Stimulated activated CD4-positive, alpha-beta T cell treated with anti-CD3 and anti-CD28 coated beads, Interleukin-1b, Interleukin-23, amount 100 ng/mL, for 48 hours (primary cell): Measurements from ENCODE around the gene CARD8.
A peak's percentile ranks its signal among the peaks of the same experiment; 100 is the strongest.
"Not testable (repeated sequence)": the region's sequence is repeated elsewhere in the genome, so short reads cannot be mapped to it uniquely, and the experiment has no call there.

Experiments
- DNase-seq: peaks from one replicate; pipeline ENCODE4 v3.0.0-alpha.2; 2020

The CARD8 gene, protein sequence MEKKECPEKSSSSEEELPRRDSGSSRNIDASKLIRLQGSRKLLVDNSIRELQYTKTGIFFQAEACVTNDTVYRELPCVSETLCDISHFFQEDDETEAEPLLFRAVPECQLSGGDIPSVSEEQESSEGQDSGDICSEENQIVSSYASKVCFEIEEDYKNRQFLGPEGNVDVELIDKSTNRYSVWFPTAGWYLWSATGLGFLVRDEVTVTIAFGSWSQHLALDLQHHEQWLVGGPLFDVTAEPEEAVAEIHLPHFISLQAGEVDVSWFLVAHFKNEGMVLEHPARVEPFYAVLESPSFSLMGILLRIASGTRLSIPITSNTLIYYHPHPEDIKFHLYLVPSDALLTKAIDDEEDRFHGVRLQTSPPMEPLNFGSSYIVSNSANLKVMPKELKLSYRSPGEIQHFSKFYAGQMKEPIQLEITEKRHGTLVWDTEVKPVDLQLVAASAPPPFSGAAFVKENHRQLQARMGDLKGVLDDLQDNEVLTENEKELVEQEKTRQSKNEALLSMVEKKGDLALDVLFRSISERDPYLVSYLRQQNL

DNA sequence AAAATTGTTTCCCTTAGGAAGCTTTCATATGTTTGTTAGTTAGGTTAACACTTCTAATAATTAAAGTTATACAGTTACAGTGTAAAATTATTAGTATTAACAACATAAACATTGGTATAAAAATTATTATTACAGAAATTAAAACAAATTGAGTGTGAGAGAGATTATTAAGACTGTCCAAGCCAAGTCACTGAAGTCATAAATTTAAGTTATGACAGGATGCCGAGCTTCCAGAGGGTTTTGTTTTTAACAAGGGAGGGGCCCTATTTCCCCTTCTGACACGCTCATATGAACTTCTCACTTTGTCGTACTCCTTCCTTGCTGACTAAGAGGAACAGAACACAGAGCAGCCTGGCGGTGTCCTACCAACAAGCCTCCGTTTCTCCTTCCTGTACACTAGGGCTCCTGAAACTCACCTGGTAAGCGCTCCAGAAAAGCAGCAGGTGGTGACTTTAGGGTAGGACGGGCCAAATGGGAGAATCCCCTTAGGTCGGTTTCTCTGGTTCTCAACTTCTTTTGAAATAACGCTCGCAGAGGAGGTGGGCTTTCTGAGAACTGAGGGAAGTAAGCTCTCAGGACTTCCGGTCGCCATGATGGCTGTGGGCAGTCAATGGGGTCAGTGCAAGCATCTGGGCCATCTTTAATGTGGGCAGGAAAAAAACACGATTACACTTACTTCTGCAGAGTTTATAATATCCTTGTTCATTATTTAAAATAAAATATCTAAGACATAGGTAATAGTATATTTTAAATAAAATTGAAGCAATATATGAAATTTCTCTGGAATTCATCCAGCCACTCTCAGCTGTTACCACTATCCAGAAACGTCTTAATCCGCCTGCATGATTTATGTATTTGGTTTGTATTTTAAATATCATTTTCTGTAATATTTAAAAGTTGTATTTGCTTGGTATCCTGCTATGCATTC, at the start of gene CARD8:
Gene CARD8, minus strand, starts transcription at position 537 of the 928 bp plus-strand sequence. CDS start 14,892 bp downstream, outside the sequence.
- peak; percentile 85 for DNase-seq

DNA sequence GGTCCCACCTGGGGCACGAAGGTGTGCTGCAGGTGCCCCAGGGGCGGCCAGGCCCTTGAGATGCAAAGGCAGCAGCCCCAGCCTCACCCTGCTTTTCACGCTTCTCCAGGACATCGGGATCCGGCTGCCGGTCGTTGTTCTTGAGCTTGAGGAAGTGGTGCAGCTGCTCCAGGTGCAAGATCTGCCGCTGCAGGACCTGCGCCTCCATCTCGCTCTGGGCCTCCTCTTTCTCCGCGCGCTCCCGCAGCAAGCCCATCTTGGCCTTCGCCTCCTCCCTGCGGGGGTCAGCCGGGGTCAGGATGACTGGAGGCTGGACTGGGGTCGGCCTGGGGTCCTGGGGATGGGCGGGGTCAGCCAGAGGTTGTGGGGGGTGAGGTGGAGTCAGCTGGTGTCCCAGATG, 48.2 kb upstream of the CARD8 start:
- DNase-seq = no peak

- DNase-seq = no peak
Measured at GRCh38 chr19:48303367-48303766, 47.7 kb upstream of the CARD8 start.

DNA sequence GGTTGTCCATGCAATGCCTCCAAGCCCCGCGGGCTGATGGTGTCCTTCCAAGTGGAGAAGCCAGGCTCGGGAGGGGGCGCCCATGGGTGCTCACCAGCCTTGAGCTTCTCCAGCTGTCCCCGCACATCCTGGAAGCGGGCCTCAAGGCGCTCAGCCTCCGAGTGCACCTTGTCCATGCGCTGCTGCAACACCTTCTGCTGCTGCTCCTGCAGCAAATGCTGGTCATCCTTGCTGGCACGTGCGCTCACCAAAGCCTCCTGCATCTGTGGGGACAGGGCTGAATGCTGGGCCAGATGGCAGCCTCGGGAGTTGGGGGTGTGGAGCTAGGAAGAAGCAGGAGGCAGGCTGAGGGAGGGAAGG, 46.9 kb upstream of the CARD8 start:
- DNase-seq = no peak

DNA sequence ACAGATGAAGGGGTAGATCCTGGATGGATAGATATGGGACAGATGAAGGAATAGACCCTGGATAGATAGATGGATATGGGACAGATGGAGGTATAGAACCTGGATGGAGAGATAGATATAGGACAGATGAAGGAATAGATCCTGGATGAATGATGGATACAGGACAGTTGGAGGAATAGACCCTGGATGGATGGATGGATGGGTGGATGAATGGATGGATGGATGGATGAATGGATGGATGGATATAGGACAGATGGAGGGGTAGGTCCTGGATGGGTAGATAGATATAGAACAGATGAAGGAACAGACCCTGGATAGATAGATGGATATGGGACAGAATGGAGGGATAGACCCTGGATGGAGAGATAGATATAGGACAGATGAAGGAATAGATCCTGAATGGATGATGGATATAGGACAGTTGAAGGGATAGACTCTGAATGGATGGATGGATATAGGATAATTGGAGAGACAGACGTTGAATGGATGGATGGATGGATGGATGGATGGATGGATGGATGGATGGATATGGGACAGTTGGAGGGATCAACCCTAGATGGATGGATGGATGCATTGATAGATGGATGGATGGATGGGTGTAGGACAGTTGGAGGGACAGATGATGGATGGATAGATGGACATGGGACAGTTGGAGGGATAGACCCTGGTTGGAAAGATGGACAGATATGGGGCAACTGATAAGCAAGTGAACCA, 46.3 kb upstream of the CARD8 start:
- no peak for DNase-seq

DNA sequence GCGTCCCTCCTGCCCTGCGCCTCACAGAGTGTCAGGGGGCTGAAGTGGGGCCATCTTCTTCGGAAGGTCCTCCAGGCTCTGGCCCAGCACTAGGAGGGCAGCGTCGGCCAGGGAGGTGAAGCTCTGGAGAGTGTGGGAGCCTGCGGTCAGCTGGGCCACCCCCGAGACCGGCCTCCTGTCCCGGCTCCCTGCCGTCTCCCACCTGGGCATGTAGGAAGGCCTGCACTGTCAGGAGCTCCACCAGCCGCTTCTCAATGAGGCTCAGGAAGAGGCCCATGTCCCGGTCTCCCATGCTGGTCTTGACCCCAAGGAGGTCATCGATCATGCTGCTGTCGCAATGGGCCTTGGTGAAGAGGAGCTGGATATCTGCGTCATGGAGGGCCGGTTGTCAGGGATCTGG, 42.3 kb upstream of the CARD8 start:
- no peak for DNase-seq

DNA sequence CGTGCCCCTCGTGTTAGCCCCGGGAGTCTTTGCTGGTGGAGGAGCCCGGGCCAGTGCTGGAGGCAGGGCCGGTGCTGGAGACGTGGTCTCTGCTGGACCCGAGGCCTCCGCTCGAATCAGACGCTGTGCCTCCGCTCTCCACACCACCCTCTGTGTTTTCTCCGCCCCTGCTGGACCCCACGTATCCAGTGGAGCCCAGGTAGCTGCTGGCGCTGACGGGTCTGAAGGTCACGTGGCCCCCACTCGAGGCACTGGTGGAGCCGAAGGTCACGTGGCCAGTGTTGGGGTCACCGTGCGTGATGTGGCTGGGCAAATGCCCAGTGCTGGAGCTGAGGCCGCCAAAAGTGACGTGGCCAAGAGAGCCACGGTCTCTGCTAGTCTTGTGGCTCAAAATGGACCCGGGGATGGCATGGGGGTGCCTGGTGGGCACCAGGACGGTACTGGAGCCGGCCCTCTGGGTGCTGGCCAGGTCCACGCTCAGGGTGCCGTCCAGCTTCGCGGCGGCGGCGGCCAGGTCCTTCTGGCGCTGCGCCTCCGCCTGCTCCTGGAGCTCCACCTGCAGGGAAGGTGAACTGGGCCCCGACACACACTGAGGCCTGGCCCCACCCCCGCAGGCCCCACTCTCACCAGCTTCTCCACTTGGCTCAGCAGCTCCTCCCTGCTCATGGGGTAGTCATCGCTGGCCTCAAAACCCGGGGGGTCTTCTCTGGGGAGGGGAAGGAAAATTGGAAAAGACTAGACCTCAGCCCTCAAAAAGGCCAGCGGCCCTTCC, 41.4 kb upstream of the CARD8 start:
- DNase-seq = no peak

GRCh38 chr19:48295458-48295857, 39.7 kb upstream of the CARD8 start:
- no peak for DNase-seq

- DNase-seq = no peak
Measured at GRCh38 chr19:48292798-48293197, 37.1 kb upstream of the CARD8 start.

- DNase-seq = not testable (repeated sequence)
Measured at GRCh38 chr19:48291489-48291815, 35.7 kb upstream of the CARD8 start.

GRCh38 chr19:48290771-48291488, 35.2 kb upstream of the CARD8 start:
- DNase-seq = peak; percentile 40

DNA sequence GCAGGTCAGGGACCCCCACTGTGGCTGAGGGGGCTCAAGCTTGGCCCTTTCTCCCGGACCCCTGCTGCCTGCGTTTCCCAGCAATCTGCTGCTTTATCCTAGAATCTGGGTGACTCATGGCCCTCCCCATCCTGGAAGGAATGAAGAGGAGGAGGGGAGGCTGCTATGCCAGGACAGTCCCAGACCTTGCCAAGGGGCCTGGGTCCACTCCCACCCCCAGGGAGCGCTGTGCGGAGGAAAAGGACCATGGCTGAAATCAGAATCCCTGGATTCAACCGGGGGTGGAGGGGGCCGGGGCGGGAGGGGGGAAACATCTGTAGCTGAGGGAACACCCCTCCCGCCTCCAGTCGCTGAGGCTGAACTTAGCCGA, 34.7 kb upstream of the CARD8 start:
- no peak for DNase-seq

DNA sequence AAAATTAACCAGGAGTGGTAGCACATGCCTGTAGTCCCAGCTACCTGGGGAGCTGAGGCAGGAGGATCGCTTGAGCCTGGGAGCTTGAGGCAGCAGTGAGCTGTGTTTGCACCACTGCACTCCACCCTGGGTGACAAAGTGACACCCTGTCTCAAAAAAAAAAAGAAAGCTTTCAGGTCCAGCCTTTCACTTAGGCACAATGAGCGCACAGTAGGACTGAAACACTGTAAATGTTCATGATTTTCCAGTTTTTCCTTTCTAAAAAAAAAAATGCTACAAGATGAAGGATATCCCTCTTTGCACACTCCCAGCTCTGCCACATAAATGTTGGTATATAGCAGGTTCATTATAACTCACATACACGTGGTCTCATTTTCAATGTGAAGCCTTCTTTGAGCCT, 32.0 kb upstream of the CARD8 start:
- no peak for DNase-seq

DNA sequence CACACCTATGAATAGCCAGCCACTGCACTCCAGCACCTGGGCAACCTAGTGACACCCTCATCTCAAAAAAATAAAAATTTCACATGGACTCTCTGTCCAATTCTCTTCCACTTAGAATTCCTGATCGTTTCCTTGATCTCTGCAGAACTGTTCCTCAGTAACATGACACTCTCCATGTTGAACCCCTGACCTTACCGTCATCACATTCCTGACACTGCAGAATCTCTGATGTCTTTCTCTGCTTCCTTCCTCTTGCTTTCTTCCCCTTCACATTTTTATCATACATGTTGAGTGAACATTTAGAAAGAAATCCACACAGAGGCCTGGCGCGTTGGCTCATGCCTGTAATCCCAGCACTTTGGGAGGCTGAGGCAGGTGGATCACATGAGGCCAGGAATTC, 29.2 kb upstream of the CARD8 start:
- no peak for DNase-seq

GRCh38 chr19:48283908-48284307, 28.2 kb upstream of the CARD8 start:
- no peak for DNase-seq

DNA sequence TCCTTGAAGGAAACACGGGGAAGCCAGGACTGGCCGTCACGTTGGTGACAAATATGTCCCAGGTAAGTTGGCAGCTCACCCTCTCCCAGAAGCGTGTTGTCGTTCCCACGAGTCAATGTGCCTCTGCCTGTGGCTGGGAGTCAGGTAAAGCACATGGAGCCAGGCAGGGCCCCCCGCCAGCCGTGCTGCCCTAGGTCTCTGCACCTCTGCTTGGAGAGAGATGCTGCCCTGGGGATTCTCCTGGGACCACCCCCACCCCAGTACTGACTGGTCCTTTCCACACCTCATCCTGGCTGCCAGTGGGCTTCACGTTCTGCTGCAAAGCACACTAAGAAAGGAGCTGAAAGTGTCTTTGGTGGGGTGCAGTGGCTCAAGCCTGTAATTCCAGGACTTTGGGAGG, 24.0 kb upstream of the CARD8 start:
- no peak for DNase-seq

- no peak for DNase-seq
Measured at GRCh38 chr19:48274938-48275337, 19.2 kb upstream of the CARD8 start.

DNA sequence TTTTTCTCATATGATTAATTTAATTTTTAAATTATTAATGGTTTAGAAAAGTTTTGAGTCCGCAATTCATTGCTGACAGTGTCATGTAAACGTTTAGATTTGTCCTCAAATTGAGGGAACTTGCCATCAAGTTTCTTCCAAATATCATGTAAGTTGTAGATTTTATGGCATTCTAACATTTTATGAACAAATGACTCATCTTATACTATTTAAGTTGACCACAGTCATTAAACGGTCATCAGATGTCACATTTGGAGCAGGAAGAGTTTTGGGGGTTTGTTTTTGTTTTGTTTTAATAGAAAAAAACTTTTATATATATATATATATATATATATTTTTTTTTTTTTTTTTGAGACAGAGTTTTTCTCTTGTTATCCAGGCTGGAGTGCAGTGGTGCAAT, 18.5 kb upstream of the CARD8 start:
- DNase-seq = no peak

DNA sequence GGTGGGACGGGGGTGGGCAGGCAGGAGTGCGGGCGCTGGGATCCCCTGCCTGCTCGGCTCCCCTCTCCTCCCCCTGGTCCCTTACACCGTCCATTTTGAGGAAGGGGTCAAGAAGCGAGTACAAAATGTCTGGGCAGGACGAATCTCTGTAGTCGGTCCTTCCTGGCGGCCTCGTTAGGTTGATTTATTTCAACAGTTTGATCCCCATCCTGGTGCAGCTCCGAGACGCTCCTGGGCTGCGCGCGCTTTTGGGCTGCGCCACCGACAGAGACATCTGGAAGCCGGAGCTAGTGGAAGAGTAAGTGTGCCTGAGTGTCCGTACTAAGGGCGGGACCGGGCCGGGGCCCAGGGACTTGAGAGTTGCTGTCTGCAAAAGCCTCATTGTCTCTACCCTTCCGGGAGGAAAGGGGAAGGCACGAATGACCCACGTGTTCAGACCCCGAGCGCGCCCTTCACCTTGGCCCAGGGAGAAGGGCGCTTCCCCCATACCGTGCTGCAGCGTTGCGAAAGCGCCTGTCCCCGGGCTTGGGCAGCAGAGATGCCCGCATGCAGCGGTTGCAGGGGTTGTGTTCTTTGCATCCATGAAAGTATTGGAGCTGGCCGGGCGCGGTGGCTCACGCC, 15.9 kb upstream of the CARD8 start:
- no peak for DNase-seq

DNA sequence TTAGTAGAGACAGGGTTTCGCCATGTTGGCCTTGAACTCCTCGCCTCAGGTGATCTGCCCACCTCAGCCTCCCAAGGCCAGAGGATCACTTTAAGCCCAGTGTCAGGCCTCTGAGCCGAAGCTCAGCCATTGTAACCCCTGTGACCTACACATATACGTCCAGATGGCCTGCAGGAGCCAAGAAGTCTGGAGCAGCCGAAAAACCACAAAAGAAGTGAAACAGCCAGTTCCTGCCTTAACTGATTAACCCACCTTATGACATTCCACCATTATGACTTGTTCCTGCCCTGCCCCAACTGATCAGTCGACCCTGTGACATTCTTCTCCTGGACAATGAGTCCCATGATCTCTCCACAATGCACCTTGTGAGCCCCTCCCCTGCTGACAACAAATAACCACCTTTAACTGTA, 13.9 kb upstream of the CARD8 start:
- DNase-seq = not testable (repeated sequence)

DNA sequence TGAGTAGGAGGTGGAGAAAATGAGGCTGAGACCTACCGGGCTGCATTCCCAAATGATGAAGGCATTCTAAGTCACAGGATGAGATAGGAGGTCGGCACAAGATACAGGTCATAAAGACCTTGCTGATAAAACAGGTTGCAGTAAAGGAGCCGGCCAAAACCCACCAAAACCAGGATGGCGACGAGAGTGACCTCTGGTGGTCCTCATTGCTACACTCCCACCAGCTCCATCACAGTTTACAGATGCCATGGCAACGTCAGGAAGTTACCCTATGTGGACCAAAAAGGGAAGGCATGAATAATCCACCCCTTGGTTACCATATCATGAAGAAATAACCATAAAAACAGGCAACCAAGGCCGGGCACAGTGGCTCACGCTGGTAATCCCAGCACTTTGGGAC, 9.6 kb upstream of the CARD8 start:
- not testable (repeated sequence) for DNase-seq
